Chondrocyte (in vitro differentiated cells): ENCODE measurements around the gene PTPRN2. TPM values are rescaled to one million over a fixed set of nuclear protein-coding genes. Genes with fewer than 3 reads are reported as not detected.

Experiments
- DNase-seq: peaks from one replicate; pipeline ENCODE4 v3.0.0; 2021; ENCODE audit warnings: mixed read lengths, low spot score
- H3K27ac Mint-ChIP-seq: one replicate; pipeline ENCODE4 v1.8.0; 2021; ENCODE audit warnings: mild to moderate bottlenecking, moderate library complexity, mixed read lengths; ENCODE audit not compliant: unreplicated experiment
- H3K27me3 Mint-ChIP-seq: 2 replicates; pipeline ENCODE4 v1.8.0; 2021; ENCODE audit warnings: low read depth, mixed read lengths
- H3K36me3 Mint-ChIP-seq: 2 replicates; pipeline ENCODE4 v1.8.0; 2021; ENCODE audit warnings: low read depth, mixed read lengths
- H3K4me1 Mint-ChIP-seq: 2 replicates; pipeline ENCODE4 v1.8.0; 2021; ENCODE audit warnings: low read depth, mild to moderate bottlenecking, mixed read lengths
- H3K4me3 Mint-ChIP-seq: one replicate; pipeline ENCODE4 v1.8.0; 2021; ENCODE audit warnings: mild to moderate bottlenecking, moderate library complexity, mixed read lengths; ENCODE audit not compliant: unreplicated experiment
- H3K9me3 Mint-ChIP-seq: 2 replicates; pipeline ENCODE4 v1.8.0; 2021; ENCODE audit warnings: low read depth, mixed read lengths
- total RNA-seq: library from RNA; stranded (reverse); gene quantifications from 3 replicates; pipeline ENCODE4 v1.2.1, GENCODE V29; 2021
- TF ChIP-seq, protein P1 (sequence below): fragments of 200-600 bp; sonication (generic); IDR thresholded peaks from 2 replicates; pipeline ENCODE4 v1.5.0; 2021; ENCODE audit warnings: antibody characterized with exemption, mild to moderate bottlenecking, moderate library complexity

PTPRN2 gene
- total RNA-seq, 1 donor from 2014 or later = 0.30 TPM

DNA sequence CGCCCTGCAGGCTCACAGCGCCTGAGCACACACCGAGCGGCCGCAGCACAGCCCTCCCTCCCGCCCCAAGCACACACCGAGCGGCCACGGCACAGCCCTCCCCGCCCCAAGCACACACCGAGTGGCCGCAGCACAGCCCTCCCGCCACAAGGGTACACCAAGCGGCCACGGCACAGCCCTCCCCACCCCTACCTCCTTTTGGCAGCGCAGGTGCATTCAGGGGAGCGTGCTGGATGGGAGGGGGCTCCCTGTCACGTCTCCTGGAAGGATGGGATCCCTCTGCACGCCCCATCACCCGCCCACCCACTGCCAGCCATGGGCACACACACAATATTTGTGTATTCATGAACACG lies 768.2 kb downstream of the PTPRN2 start:
- no peaks in the 10 kb centered on the region for H3K4me1 Mint-ChIP-seq
- no peaks in the 10 kb centered on the region for H3K9me3 Mint-ChIP-seq
- peak; percentile 80 for DNase-seq
- no peaks in the 10 kb centered on the region for H3K27me3 Mint-ChIP-seq
- H3K27ac Mint-ChIP-seq = no peak overlapping the region
- H3K4me3 Mint-ChIP-seq = no peak overlapping the region
- H3K36me3 Mint-ChIP-seq = no peaks in the 10 kb centered on the region
- TF ChIP-seq, protein P1, sequence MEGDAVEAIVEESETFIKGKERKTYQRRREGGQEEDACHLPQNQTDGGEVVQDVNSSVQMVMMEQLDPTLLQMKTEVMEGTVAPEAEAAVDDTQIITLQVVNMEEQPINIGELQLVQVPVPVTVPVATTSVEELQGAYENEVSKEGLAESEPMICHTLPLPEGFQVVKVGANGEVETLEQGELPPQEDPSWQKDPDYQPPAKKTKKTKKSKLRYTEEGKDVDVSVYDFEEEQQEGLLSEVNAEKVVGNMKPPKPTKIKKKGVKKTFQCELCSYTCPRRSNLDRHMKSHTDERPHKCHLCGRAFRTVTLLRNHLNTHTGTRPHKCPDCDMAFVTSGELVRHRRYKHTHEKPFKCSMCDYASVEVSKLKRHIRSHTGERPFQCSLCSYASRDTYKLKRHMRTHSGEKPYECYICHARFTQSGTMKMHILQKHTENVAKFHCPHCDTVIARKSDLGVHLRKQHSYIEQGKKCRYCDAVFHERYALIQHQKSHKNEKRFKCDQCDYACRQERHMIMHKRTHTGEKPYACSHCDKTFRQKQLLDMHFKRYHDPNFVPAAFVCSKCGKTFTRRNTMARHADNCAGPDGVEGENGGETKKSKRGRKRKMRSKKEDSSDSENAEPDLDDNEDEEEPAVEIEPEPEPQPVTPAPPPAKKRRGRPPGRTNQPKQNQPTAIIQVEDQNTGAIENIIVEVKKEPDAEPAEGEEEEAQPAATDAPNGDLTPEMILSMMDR = no peak

DNA sequence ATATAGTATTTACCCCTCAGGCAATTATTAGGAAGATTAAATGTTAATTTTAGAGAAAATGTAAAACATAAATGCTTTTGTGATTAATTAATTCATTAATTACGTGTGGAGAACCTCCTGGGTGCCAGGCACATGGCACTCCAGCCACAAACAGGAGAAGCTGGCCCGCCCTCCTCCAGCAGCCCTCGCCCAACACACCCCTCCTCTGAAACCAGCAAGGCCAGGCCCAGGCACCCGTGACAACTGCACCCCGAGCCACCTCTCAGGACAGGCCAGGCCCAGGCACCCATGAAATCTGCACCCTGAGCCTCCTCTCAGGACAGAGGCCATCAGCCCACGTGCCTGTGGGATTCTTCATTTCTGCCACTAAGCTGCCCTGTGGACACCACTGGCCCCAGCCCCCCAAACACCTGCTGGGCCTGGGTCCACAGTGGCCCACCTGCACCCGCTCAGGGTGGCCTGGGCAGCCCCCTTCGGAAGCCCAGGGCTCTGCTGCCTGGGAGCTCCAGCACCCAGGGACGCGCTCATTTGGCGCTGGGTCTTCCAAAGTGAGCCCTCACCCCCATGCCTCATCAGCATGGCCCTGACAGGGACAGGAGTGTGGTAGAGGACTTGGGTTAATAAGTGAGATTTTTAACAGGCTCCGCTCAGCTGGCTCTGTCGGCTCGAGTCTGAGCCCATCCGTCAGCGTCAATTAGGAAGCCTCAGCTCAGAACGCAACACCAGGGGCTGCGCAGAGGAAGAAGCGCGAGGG lies 768.7 kb downstream of the PTPRN2 start:
- H3K27me3 Mint-ChIP-seq = no peaks in the 10 kb centered on the region
- no peaks in the 10 kb centered on the region for H3K4me1 Mint-ChIP-seq
- H3K4me3 Mint-ChIP-seq = no peak overlapping the region
- no peaks in the 10 kb centered on the region for H3K36me3 Mint-ChIP-seq
- peak; percentile 75 for DNase-seq
- no peak overlapping the region for H3K27ac Mint-ChIP-seq
- TF ChIP-seq, protein P1 = no peak
- H3K9me3 Mint-ChIP-seq = no peaks in the 10 kb centered on the region

DNA sequence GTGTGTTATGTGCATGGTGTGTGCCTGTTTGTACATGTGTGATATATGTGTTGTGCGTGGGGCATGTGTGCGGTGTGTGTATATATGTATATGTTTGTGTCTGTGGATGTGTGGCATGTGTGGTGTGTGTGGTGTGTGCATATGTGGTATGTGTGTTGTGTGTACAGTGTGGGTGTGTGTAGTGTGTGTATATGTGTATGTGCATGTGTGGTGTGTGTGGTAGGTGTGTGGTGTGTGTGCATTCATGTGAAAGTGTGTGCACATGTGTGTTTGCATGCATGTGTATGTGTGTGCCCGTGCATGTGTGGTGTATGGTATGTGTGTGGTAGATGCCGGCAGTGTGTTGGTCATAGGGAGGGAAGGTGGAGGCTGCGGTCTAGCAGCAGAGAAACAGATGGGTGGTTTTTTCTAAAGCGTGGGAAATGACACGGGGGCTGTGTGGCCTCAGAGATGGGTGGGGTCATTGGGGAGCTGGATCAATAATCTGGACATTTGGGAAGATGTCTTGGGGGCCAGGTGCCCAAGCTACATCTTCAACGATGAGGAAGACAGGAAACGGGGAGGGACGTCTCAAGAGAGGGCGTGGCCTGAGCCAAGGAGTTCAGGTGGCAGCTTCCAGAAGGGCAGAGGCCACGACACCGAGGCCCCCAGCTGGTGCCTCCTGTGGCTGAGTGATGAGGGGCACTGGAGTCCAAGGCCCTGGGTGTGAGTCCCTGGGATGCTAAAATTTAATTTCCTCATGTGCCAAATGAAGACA lies 769.5 kb downstream of the PTPRN2 start:
- no peaks in the 10 kb centered on the region for H3K36me3 Mint-ChIP-seq
- no peak overlapping the region for H3K27ac Mint-ChIP-seq
- H3K4me3 Mint-ChIP-seq = no peak overlapping the region
- H3K9me3 Mint-ChIP-seq = no peaks in the 10 kb centered on the region
- DNase-seq = peak; percentile 57
- no peaks in the 10 kb centered on the region for H3K27me3 Mint-ChIP-seq
- H3K4me1 Mint-ChIP-seq = no peaks in the 10 kb centered on the region
- TF ChIP-seq, protein P1 = no peak

DNA sequence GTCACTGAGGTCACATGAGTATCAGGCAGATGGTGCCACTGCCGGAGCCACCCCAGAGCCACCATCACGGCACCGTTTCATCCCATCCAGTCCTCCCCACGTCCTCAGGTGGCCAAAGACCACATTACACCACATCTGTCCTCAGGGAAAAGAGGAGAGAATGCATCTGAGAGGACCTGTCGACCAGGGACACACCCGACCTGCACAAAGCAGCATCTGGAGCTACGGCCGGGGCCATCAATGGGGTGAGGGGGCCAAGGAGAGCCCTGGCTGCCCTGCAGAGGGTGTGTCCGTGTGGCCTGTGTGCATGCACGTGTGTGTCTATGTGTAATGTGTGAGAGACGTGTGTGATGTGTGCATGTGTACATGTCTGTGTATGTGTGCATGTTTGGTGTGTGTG lies 770.2 kb downstream of the PTPRN2 start:
- Mint-ChIP-seq H3K36me3 (no peaks in the 10 kb centered on the region), H3K9me3 (no peaks in the 10 kb centered on the region), H3K4me3 (no peak overlapping the region), H3K27me3 (no peaks in the 10 kb centered on the region), H3K27ac (no peak overlapping the region), H3K4me1 (no peaks in the 10 kb centered on the region)
- peak; percentile 60 for DNase-seq
- TF ChIP-seq, protein P1 = no peak

DNA sequence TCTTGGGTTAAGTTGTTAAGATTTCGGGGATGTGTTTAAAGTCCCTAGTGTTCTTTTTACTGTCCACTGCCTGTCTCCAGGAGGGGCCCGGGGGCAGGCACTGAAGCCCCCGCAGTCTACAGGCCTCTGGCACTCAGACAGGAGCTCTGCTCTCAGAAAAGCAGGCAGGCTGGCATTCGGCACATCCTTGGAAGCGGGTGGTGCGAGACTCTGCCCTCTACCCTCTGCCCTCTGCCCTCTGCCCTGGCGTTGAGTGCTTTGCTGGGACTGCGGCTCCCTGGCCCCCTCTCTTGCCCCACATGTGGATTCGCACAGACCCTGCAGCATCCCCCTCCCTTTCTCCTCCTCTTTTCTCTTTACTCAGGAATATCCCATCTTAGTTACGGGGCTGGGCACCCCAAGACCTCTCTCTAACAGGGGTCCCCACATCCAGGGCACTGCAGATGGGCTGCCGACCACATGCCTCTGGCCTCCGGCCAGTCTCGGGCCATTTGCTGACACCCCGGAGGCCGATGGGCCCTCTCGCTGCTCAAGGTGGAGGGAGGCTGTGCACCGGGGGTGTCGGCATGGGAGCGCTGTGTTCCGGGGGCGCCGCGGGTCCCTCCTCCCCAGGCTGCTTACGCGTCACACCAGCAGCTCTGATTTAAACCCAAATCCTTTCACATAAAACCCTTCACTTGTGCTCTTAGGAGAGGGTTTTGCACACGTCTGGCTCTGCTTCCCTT lies 770.9 kb downstream of the PTPRN2 start:
- no peaks in the 10 kb centered on the region for H3K27me3 Mint-ChIP-seq
- H3K4me3 Mint-ChIP-seq = no peak overlapping the region
- H3K36me3 Mint-ChIP-seq = no peaks in the 10 kb centered on the region
- no peak overlapping the region for H3K27ac Mint-ChIP-seq
- no peaks in the 10 kb centered on the region for H3K4me1 Mint-ChIP-seq
- TF ChIP-seq, protein P1 = no peak
- peak; percentile 93 for DNase-seq
- H3K9me3 Mint-ChIP-seq = no peaks in the 10 kb centered on the region
